Measurements from ENCODE around the gene RIPPLY2. TPM values are rescaled to one million over a fixed set of nuclear protein-coding genes. Genes with fewer than 3 reads are reported as not detected.

RIPPLY2 gene
- total and polyA plus RNA-seq, 2 of the 4 experiments (the other 2 are of a cell fraction), result 0.32 TPM; not detected in 1

- CTCF ChIA-PET, result interaction anchor here (0.6 kb wide), 1 partner anchor 319 kb away, joined by 3 read pairs; no protein-coding TSS in a partner anchor
Observed at GRCh38 chr6:83875843-83876242, 22.7 kb downstream of the RIPPLY2 start.

More at GRCh38 chr6:83875843-83876242, 22.7 kb downstream of the RIPPLY2 start:
- ATAC-seq (ENCODE audit: low read depth) (no peak; the same call in 1 of the 2 replicates), DNase-seq (no peak)
- POLR2A ChIA-PET (ENCODE audit: unreplicated experiment), result no interaction called here
- TF ChIP-seq POLR2A (IDR thresholded peaks at IDR 0.05; ENCODE audit: low read depth, low read length), result no peak
- Histone ChIP-seq H4K8ac (ENCODE audit: low read depth in 2 of 2, low read length in 2 of 2) (no peak overlapping the region), H3K36me3 (ENCODE audit: control insufficient read depth, insufficient read depth, low read length) (no peaks in the 10 kb centered on the region), H2BK5ac (ENCODE audit: low read depth, low read length, poor library complexity, severe bottlenecking) (no peak overlapping the region), H4K91ac (ENCODE audit: insufficient read depth, low read depth, low read length) (no peak overlapping the region), H3K79me1 (ENCODE audit: low read depth in 1 of 2, low read length in 2 of 2) (peaks cover 15 to 33% of the 10 kb centered on the region in 2 experiments), H3K4ac (ENCODE audit: low read depth, low read length) (no peak overlapping the region), H3K9me1 (ENCODE audit: insufficient read depth, low read length) (no peaks in the 10 kb centered on the region), H2AK9ac (replicated peaks; ENCODE audit: low read depth, low read length, poor library complexity) (no peak overlapping the region), H3K18ac (ENCODE audit: low read depth, low read length) (no peak overlapping the region), H2BK15ac (ENCODE audit: low read depth, low read length) (no peak overlapping the region), H3K27ac (ENCODE audit: insufficient read depth, low read length) (no peak overlapping the region), H2AK5ac (ENCODE audit: low read depth, low read length) (no peak overlapping the region), H3K4me1 (ENCODE audit: control insufficient read depth, insufficient read depth, low read length) (no peaks in the 10 kb centered on the region), H2AFZ (replicated peaks; ENCODE audit: low read length, poor library complexity) (no peak overlapping the region), H3K9me3 (ENCODE audit: control insufficient read depth, insufficient read depth, low read length) (no peaks in the 10 kb centered on the region), H2BK20ac (ENCODE audit: low read depth, low read length) (no peak overlapping the region), H3K4me2 (ENCODE audit: low read depth, low read length) (no peak overlapping the region), H3K9ac (ENCODE audit: low read depth, low read length) (no peak overlapping the region), H3K56ac (ENCODE audit: extremely low read depth, insufficient read depth, low read length) (no peak overlapping the region), H3K27me3 (ENCODE audit: control insufficient read depth, insufficient read depth, low read length) (no peaks in the 10 kb centered on the region), H2BK120ac (ENCODE audit: low read depth, low read length) (no peak overlapping the region), H3K23ac (ENCODE audit: low read depth, low read length) (no peak overlapping the region), H4K20me1 (ENCODE audit: insufficient read depth, low read length) (peaks cover 4% of the 10 kb centered on the region; the same call in 1 of the 2 replicates), H3K4me3 (ENCODE audit: insufficient read depth, low read depth, low read length) (no peak overlapping the region), H3K14ac (replicated peaks; ENCODE audit: low read depth, low read length) (no peak overlapping the region), H4K5ac (ENCODE audit: low read depth, low read length) (no peak overlapping the region)
- intact Hi-C loops (cut with micrococcal nuclease), result no loop called here
- dilution Hi-C loops (cut with HindIII; ENCODE audit: low sequenced_read_pairs, unreplicated experiment), result no loop called here
- WGBS, 2 experiments (ENCODE audit: extremely low coverage in 2 of 2, insufficient read length in 1 of 2), result no CpG with 5 or more reads among the region's 6 CpGs
- in situ Hi-C loops (cut with MboI; ENCODE audit: low sequenced_read_pairs), result loop anchor here (25.0 kb wide), 1 partner anchor 1436 kb away; no protein-coding TSS in a partner anchor
- no TSS peak for BruUV-seq (replicated peaks)
